Erythroblast (primary cell): ENCODE data around the gene ARHGAP30.
"Not testable (repeated sequence)": the region's sequence is repeated elsewhere in the genome, so short reads cannot be mapped to it uniquely, and the experiment has no call there.

Experiments
- DNase-seq, 2 experiments: peaks; one replicate each; lab custom pipeline; 2025; lab: John Stamatoyannopoulos, UW
- GATA1 ChIP-seq: IDR thresholded peaks from 2 replicates; pipeline ENCODE4 v1.6.1; 2011; ENCODE audit warnings: low read depth, mild to moderate bottlenecking, control low read depth, low read length, moderate library complexity
- POLR2A ChIP-seq: IDR thresholded peaks from 2 replicates; pipeline ENCODE4 v1.6.1; 2011; ENCODE audit warnings: mild to moderate bottlenecking, low read length

Gene ARHGAP30

GRCh38 chr1:161032409-161032808 lies 37.3 kb downstream of the ARHGAP30 start:
- DNase-seq, result no peak

GRCh38 chr1:161031874-161032273 lies 37.8 kb downstream of the ARHGAP30 start:
- no peak for DNase-seq
- TF ChIP-seq GATA1 (no peak), POLR2A (no peak)

More at GRCh38 chr1:161032409-161032808, 37.3 kb downstream of the ARHGAP30 start:
- TF ChIP-seq POLR2A (no peak), GATA1 (no peak)

- DNase-seq, result not testable (repeated sequence)
Measured at GRCh38 chr1:161029466-161029865, 40.2 kb downstream of the ARHGAP30 start.

GRCh38 chr1:161026954-161027353 lies 42.7 kb downstream of the ARHGAP30 start:
- DNase-seq, result not testable (repeated sequence)

GRCh38 chr1:161022432-161022831 lies 47.3 kb downstream of the ARHGAP30 start:
- not testable (repeated sequence) for DNase-seq

GRCh38 chr1:161021970-161022353 lies 47.7 kb downstream of the ARHGAP30 start:
- TF ChIP-seq GATA1, result no peak
- TF ChIP-seq POLR2A, result no peak
- peak; percentile 38 to 54 for DNase-seq

- DNase-seq, result peak; percentile 91 to 93
- peak; percentile 84 for TF ChIP-seq POLR2A
- no peak for TF ChIP-seq GATA1
Measured at GRCh38 chr1:161021165-161021969, 48.3 kb downstream of the ARHGAP30 start.

GRCh38 chr1:161020509-161021164 lies 49.1 kb downstream of the ARHGAP30 start, which contains the start of gene F11R:
F11R (minus strand) TSS chr1:161021152; CDS start chr1:161021073, 79 bp downstream.
- peak; percentile 89 to 91 for DNase-seq
- TF ChIP-seq GATA1 (no peak), POLR2A (peak; percentile 81)

- DNase-seq, result peak; percentile 43 to 64
- TF ChIP-seq GATA1 (no peak), POLR2A (no peak)
Measured at GRCh38 chr1:161019751-161020495, 49.8 kb downstream of the ARHGAP30 start.

- not testable (repeated sequence) for DNase-seq
Measured at GRCh38 chr1:161019111-161019660, 50.5 kb downstream of the ARHGAP30 start.

- TF ChIP-seq GATA1 (no peak), POLR2A (no peak)
- DNase-seq, result no peak
Measured at GRCh38 chr1:161018631-161018930, 51.1 kb downstream of the ARHGAP30 start.

- TF ChIP-seq POLR2A, result no peak
- TF ChIP-seq GATA1, result no peak
- DNase-seq, result no peak
Measured at GRCh38 chr1:161017756-161018630, 51.7 kb downstream of the ARHGAP30 start.

- DNase-seq, result not testable (repeated sequence)
Measured at GRCh38 chr1:161017181-161017580, 52.5 kb downstream of the ARHGAP30 start.

GRCh38 chr1:161016683-161017082 lies 53.0 kb downstream of the ARHGAP30 start:
- not testable (repeated sequence) for DNase-seq
